ENCODE measurements around the gene NT5C2. TPM values are rescaled to one million over a fixed set of nuclear protein-coding genes. Genes with fewer than 3 reads are reported as not detected.
"Not testable (repeated sequence)": the region's sequence is repeated elsewhere in the genome, so short reads cannot be mapped to it uniquely, and the experiment has no call there.

The NT5C2 gene
- total RNA-seq, 1 donor from 2014 or later = 158 TPM

DNA sequence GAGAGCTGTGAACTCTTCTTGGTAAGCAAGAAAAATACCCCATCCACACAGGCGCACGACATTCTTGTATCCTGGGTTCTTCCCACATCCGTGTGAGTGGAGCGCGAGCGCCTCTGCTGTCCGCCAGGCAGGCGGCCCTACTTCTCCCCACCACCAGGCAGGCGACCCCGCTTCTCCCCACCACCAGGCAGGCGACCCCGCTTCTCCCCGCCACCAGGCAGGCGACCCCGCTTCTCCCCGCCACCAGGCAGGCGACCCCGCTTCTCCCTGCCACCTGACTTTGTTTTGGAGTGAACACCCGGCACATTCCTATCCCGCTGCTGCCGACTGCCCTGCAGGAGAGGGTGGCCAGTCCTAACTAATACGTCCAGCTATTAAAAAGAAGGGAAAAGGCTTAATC lies 120.8 kb downstream of the NT5C2 start:
- H3K9me3 ChIP-seq (ENCODE audit: control insufficient read depth in 3 of 3, low read length in 3 of 3) = no peaks in the 10 kb centered on the region
- no peaks in the 10 kb centered on the region for H3K27me3 ChIP-seq (ENCODE audit: control insufficient read depth in 3 of 3, insufficient read depth in 3 of 3, low read length in 3 of 3)
- H3K4me3 ChIP-seq (ENCODE audit: low read length in 3 of 3) = no peak overlapping the region
- H3K36me3 ChIP-seq (ENCODE audit: control insufficient read depth in 3 of 3, insufficient read depth in 3 of 3, low read length in 3 of 3) = peaks cover 15 to 17% (median 16%) of the 10 kb centered on the region in 3 donors
- peaks cover 0 to 4% (median 3%) of the 10 kb centered on the region in 3 donors for H3K4me1 ChIP-seq (ENCODE audit: control insufficient read depth in 3 of 3, insufficient read depth in 3 of 3, low read length in 3 of 3)
- H3K27ac ChIP-seq (ENCODE audit: low read depth, low read length) = no peak overlapping the region
- H3K9ac ChIP-seq (ENCODE audit: low read depth in 1 of 3, low read length in 3 of 3) = no peak overlapping the region

DNA sequence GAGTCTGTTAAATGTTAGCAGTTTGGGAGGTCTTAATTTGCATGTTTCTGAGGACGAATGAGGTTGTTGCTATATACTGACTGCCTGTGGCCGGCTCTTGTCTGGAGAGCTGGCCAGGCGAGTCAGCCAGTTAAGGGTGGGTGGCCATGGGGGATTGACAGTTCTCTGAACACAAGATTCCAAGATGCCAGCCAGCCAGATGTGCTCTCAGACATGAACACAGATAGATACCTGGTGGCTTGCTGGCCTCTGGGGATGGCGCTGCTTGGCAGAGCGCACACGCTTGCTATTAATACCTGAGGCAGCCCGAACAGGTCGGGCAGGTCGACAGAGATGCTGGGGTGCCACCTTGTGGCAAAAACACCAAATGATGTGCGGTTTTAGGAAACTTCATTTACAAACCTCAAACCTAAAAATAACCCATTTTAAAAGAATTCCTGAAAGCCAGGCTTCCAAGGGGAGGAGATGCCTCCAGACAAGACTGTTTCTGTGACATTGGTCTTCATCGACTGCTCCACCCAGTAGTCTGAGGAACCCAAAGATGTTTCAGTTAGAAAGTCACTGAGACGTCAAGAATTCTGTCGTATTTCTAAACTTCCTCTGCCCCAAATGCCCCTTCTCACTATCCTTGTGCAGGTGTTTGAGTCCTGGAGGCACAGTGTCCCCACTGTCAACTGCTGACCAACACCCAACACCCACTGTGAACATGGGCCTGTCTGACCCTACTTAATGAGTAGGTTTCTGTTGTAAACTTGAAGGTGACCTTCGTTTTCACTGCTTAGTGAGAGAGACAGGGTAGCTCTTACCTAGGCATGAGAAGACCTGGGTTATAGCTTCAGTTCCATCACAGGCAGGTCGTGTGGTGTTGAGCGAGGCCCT lies 123.4 kb downstream of the NT5C2 start:
- Histone ChIP-seq H3K27ac (ENCODE audit: low read depth, low read length) (no peak overlapping the region), H3K9ac (ENCODE audit: low read depth in 1 of 3, low read length in 3 of 3) (no peak overlapping the region), H3K4me3 (ENCODE audit: low read length in 3 of 3) (no peak overlapping the region), H3K36me3 (ENCODE audit: control insufficient read depth in 3 of 3, insufficient read depth in 3 of 3, low read length in 3 of 3) (peaks cover 0 to 7% (median 6%) of the 10 kb centered on the region in 3 donors), H3K27me3 (ENCODE audit: control insufficient read depth in 3 of 3, insufficient read depth in 3 of 3, low read length in 3 of 3) (no peaks in the 10 kb centered on the region), H3K4me1 (ENCODE audit: control insufficient read depth in 3 of 3, insufficient read depth in 3 of 3, low read length in 3 of 3) (peaks cover 0 to 4% (median 3%) of the 10 kb centered on the region in 3 donors), H3K9me3 (ENCODE audit: control insufficient read depth in 3 of 3, low read length in 3 of 3) (no peaks in the 10 kb centered on the region)

GRCh38 chr10:103067956-103068355 lies 125.1 kb downstream of the NT5C2 start:
- H3K4me3 ChIP-seq (ENCODE audit: low read length in 3 of 3) = no peak overlapping the region
- H3K27ac ChIP-seq (ENCODE audit: low read depth, low read length) = no peak overlapping the region
- H3K36me3 ChIP-seq (ENCODE audit: control insufficient read depth in 3 of 3, insufficient read depth in 3 of 3, low read length in 3 of 3) = peaks cover 0 to 7% (median 6%) of the 10 kb centered on the region in 3 donors
- H3K4me1 ChIP-seq (ENCODE audit: control insufficient read depth in 3 of 3, insufficient read depth in 3 of 3, low read length in 3 of 3) = peaks cover 0 to 4% (median 3%) of the 10 kb centered on the region in 3 donors
- H3K9ac ChIP-seq (ENCODE audit: low read depth in 1 of 3, low read length in 3 of 3) = peak overlapping the region in 1 of 3 donors; percentile 8
- no peaks in the 10 kb centered on the region for H3K9me3 ChIP-seq (ENCODE audit: control insufficient read depth in 3 of 3, low read length in 3 of 3)
- H3K27me3 ChIP-seq (ENCODE audit: control insufficient read depth in 3 of 3, insufficient read depth in 3 of 3, low read length in 3 of 3) = no peaks in the 10 kb centered on the region

DNA sequence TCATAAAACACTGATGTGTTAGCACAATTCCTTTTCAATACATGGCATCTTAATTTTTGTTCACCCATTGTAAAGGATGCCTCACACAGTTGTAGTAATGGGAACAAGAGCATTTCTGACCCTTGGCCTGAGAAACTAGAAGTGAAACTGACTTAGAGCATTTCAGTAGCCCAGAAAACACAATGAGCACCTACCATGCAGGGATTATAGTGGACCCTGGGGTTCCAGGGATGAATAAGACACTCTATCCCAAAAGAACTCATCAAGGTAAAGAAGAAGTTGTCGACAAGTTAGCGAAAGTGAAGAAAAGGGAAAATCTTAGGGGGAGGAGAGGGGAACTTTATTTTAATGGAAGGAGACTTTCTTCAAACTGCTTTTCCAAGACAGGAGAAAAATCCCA lies 125.6 kb downstream of the NT5C2 start:
- Histone ChIP-seq H3K9me3 (ENCODE audit: control insufficient read depth in 3 of 3, low read length in 3 of 3) (no peaks in the 10 kb centered on the region), H3K4me3 (ENCODE audit: low read length in 3 of 3) (no peak overlapping the region), H3K27ac (ENCODE audit: low read depth, low read length) (no peak overlapping the region), H3K4me1 (ENCODE audit: control insufficient read depth in 3 of 3, insufficient read depth in 3 of 3, low read length in 3 of 3) (peaks cover 0 to 4% (median 3%) of the 10 kb centered on the region in 3 donors), H3K27me3 (ENCODE audit: control insufficient read depth in 3 of 3, insufficient read depth in 3 of 3, low read length in 3 of 3) (no peaks in the 10 kb centered on the region), H3K9ac (ENCODE audit: low read depth in 1 of 3, low read length in 3 of 3) (no peak overlapping the region), H3K36me3 (ENCODE audit: control insufficient read depth in 3 of 3, insufficient read depth in 3 of 3, low read length in 3 of 3) (peaks cover 0 to 9% (median 6%) of the 10 kb centered on the region in 3 donors)

- H3K9ac ChIP-seq (ENCODE audit: low read depth in 1 of 3, low read length in 3 of 3); H3K27me3 ChIP-seq (ENCODE audit: control insufficient read depth in 3 of 3, insufficient read depth in 3 of 3, low read length in 3 of 3); H3K4me1 ChIP-seq (ENCODE audit: control insufficient read depth in 3 of 3, insufficient read depth in 3 of 3, low read length in 3 of 3); H3K4me3 ChIP-seq (ENCODE audit: low read length in 3 of 3); H3K36me3 ChIP-seq (ENCODE audit: control insufficient read depth in 3 of 3, insufficient read depth in 3 of 3, low read length in 3 of 3); H3K9me3 ChIP-seq (ENCODE audit: control insufficient read depth in 3 of 3, low read length in 3 of 3); H3K27ac ChIP-seq (ENCODE audit: low read depth, low read length): not testable (repeated sequence)
Observed at GRCh38 chr10:103067099-103067477, 126.0 kb downstream of the NT5C2 start.

- Histone ChIP-seq H3K27me3 (ENCODE audit: control insufficient read depth in 3 of 3, insufficient read depth in 3 of 3, low read length in 3 of 3) (no peaks in the 10 kb centered on the region), H3K9me3 (ENCODE audit: control insufficient read depth in 3 of 3, low read length in 3 of 3) (no peaks in the 10 kb centered on the region), H3K36me3 (ENCODE audit: control insufficient read depth in 3 of 3, insufficient read depth in 3 of 3, low read length in 3 of 3) (peaks cover 0 to 9% (median 4%) of the 10 kb centered on the region in 3 donors), H3K9ac (ENCODE audit: low read depth in 1 of 3, low read length in 3 of 3) (no peak overlapping the region), H3K27ac (ENCODE audit: low read depth, low read length) (no peak overlapping the region), H3K4me3 (ENCODE audit: low read length in 3 of 3) (no peak overlapping the region), H3K4me1 (ENCODE audit: control insufficient read depth in 3 of 3, insufficient read depth in 3 of 3, low read length in 3 of 3) (peaks cover 0 to 4% (median 3%) of the 10 kb centered on the region in 3 donors)
Observed at GRCh38 chr10:103066141-103067098, 126.7 kb downstream of the NT5C2 start.

GRCh38 chr10:103064956-103065355 lies 128.1 kb downstream of the NT5C2 start:
- no peaks in the 10 kb centered on the region for H3K9me3 ChIP-seq (ENCODE audit: control insufficient read depth in 3 of 3, low read length in 3 of 3)
- no peak overlapping the region for H3K4me3 ChIP-seq (ENCODE audit: low read length in 3 of 3)
- peaks cover 0 to 4% (median 3%) of the 10 kb centered on the region in 3 donors for H3K4me1 ChIP-seq (ENCODE audit: control insufficient read depth in 3 of 3, insufficient read depth in 3 of 3, low read length in 3 of 3)
- peaks cover 0 to 9% (median under 1%) of the 10 kb centered on the region in 3 donors for H3K36me3 ChIP-seq (ENCODE audit: control insufficient read depth in 3 of 3, insufficient read depth in 3 of 3, low read length in 3 of 3)
- H3K27me3 ChIP-seq (ENCODE audit: control insufficient read depth in 3 of 3, insufficient read depth in 3 of 3, low read length in 3 of 3) = no peaks in the 10 kb centered on the region
- H3K27ac ChIP-seq (ENCODE audit: low read depth, low read length) = no peak overlapping the region
- H3K9ac ChIP-seq (ENCODE audit: low read depth in 1 of 3, low read length in 3 of 3) = no peak overlapping the region

DNA sequence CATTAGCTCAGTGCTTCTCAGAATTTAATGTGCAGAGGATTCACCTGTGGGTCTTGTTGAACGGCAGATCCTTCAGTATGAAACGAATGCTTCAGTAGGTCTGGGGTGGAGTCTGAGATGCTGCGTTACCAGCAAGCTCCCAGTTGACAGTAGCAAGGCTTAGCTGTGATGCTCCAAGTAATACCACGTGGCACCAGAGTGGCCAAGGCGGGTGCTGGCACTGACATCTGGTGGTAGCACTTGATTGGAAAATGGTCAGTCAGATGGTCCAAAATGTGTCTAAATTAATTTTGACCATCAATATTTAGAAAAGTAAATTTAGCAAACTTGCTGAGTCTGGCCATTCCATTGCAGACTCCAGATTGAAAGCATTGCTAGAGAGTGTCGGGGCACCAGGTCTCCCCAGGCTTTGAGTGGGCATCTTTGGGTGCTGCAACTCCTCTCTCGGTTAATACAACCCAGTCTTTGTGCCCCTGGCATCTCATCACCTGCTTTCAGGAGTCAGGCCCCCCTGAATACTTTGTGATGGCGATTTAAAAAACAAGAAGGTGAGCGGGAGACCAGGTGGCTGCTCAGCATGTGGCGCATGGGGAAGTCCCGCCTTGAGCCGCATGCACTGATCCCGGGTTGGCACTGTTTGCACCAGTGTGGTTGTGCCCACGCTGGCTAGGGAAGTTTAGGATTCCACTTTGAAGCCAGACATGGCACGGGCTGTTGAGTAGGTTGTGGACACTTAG lies 130.1 kb downstream of the NT5C2 start:
- Histone ChIP-seq H3K4me1 (ENCODE audit: control insufficient read depth in 3 of 3, insufficient read depth in 3 of 3, low read length in 3 of 3) (no peaks in the 10 kb centered on the region), H3K27me3 (ENCODE audit: control insufficient read depth in 3 of 3, insufficient read depth in 3 of 3, low read length in 3 of 3) (no peaks in the 10 kb centered on the region), H3K27ac (ENCODE audit: low read depth, low read length) (no peak overlapping the region), H3K9ac (ENCODE audit: low read depth in 1 of 3, low read length in 3 of 3) (no peak overlapping the region), H3K9me3 (ENCODE audit: control insufficient read depth in 3 of 3, low read length in 3 of 3) (no peaks in the 10 kb centered on the region), H3K4me3 (ENCODE audit: low read length in 3 of 3) (no peak overlapping the region), H3K36me3 (ENCODE audit: control insufficient read depth in 3 of 3, insufficient read depth in 3 of 3, low read length in 3 of 3) (peaks cover 0 to 4% (median 0%) of the 10 kb centered on the region in 3 donors)

DNA sequence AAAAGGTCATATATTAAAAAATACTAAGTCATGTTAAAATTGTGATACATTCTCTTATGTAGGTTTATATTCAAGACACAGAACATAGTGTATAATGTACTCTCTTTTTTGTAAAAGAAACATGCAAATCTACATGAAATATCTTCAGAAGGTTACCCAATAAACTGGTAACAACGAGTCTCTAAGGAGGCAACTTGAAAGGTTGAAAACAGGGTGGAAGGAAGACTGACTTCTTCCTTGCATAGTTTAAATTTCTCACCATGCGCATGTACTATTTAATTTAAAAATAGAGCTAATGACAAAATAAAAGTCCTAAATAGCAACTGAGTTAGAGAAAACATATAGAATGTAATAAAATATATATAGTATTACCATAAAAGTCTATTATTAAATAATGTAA lies 132.5 kb downstream of the NT5C2 start:
- H3K4me1 ChIP-seq (ENCODE audit: control insufficient read depth in 3 of 3, insufficient read depth in 3 of 3, low read length in 3 of 3) = no peaks in the 10 kb centered on the region

More for the DNA sequence above, 132.5 kb downstream of the NT5C2 start:
- Histone ChIP-seq H3K27ac (ENCODE audit: low read depth, low read length) (no peak overlapping the region), H3K4me3 (ENCODE audit: low read length in 3 of 3) (no peak overlapping the region), H3K9ac (ENCODE audit: low read depth in 1 of 3, low read length in 3 of 3) (no peak overlapping the region), H3K27me3 (ENCODE audit: control insufficient read depth in 3 of 3, insufficient read depth in 3 of 3, low read length in 3 of 3) (no peaks in the 10 kb centered on the region), H3K9me3 (ENCODE audit: control insufficient read depth in 3 of 3, low read length in 3 of 3) (no peaks in the 10 kb centered on the region), H3K36me3 (ENCODE audit: control insufficient read depth in 3 of 3, insufficient read depth in 3 of 3, low read length in 3 of 3) (peaks cover 0 to 3% (median 2%) of the 10 kb centered on the region in 3 donors)

Measured in skeletal muscle tissue (tissue), 4 donors.